Epithelial cell of prostate (primary cell): ENCODE measurements around the gene IL36A.

Experiments used
- DNase-seq: peaks from one replicate; pipeline ENCODE4 v3.0.0-alpha.2; 2011; ENCODE audit warnings: low read depth, low spot score
- H3K27ac ChIP-seq: fragments of 450-650 bp; 2 replicates; pipeline ENCODE4 v1.5.1; 2017; ENCODE audit warnings: mild to moderate bottlenecking

IL36A gene

GRCh38 chr2:113039719-113040118, 34.5 kb downstream of the IL36A start:
- no peak overlapping the region for H3K27ac ChIP-seq
- DNase-seq, result no peak

- no peak for DNase-seq
- H3K27ac ChIP-seq, result no peak overlapping the region
These were observed 36.6 kb downstream of the IL36A start for GRCh38 chr2:113041871-113042270.

- H3K27ac ChIP-seq, result no peak overlapping the region
- no peak for DNase-seq
These were observed 41.2 kb downstream of the IL36A start for GRCh38 chr2:113046465-113046864.

- no peak for DNase-seq
- H3K27ac ChIP-seq, result no peak overlapping the region
These were observed 45.9 kb downstream of the IL36A start for GRCh38 chr2:113050921-113051895.

GRCh38 chr2:113052396-113052917, 47.2 kb downstream of the IL36A start, which contains the start of gene IL36B:
Gene IL36B (minus strand): TSS chr2:113052867.
- DNase-seq, result no peak

GRCh38 chr2:113053666-113054065, 48.4 kb downstream of the IL36A start:
- H3K27ac ChIP-seq, result peak overlapping the region; percentile 49
- no peak for DNase-seq

More at GRCh38 chr2:113052396-113052917, 47.2 kb downstream of the IL36A start, which contains the start of gene IL36B:
- peak within 1 kb of the TSS; percentile 49 for H3K27ac ChIP-seq

- peak overlapping the region; percentile 49 for H3K27ac ChIP-seq
- DNase-seq, result no peak
These were observed 48.8 kb downstream of the IL36A start for GRCh38 chr2:113054066-113054465.

GRCh38 chr2:113056521-113056920, 51.3 kb downstream of the IL36A start:
- peak overlapping the region; percentile 25 for H3K27ac ChIP-seq
- DNase-seq, result no peak

GRCh38 chr2:113057117-113057516, 51.9 kb downstream of the IL36A start:
- DNase-seq, result no peak
- peak overlapping the region; percentile 25 for H3K27ac ChIP-seq
